ENCODE results near the gene ABCA13. TPM values are rescaled to one million over a fixed set of nuclear protein-coding genes. Genes with fewer than 3 reads are reported as not detected.
"Not testable (repeated sequence)": the region's sequence is repeated elsewhere in the genome, so short reads cannot be mapped to it uniquely, and the experiment has no call there.

ABCA13 gene
- total RNA-seq, 3 donors from 2014 or later: 0.43 to 1.6 (median 1.1) TPM

DNA sequence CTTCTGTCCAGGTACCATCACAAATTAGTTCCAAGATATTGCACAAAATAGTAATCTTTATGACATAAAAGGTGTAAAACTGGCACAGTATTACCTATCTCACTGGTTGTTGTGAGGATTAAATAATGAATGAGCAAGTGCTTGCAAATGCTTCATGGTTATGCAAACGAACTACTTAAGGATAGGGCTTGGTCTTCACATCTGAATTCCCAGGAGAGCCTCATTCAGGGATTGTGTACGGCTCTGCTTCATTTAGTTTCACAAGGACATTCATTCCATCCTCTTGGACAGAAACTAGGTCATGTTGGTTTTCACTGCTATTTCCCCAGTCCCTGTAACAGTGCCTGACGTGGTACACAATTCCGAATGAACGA is 12.1 kb downstream of the ABCA13 start:
- ATAC-seq (no peak), DNase-seq (no peak)
- Histone ChIP-seq H3K4me3 (no peak overlapping the region), H3K9me3 (no peaks in the 10 kb centered on the region), H3K36me3 (ENCODE audit: low read depth) (no peaks in the 10 kb centered on the region), H3K4me1 (ENCODE audit: low read depth) (no peaks in the 10 kb centered on the region)
- TF ChIP-seq, protein P1, sequence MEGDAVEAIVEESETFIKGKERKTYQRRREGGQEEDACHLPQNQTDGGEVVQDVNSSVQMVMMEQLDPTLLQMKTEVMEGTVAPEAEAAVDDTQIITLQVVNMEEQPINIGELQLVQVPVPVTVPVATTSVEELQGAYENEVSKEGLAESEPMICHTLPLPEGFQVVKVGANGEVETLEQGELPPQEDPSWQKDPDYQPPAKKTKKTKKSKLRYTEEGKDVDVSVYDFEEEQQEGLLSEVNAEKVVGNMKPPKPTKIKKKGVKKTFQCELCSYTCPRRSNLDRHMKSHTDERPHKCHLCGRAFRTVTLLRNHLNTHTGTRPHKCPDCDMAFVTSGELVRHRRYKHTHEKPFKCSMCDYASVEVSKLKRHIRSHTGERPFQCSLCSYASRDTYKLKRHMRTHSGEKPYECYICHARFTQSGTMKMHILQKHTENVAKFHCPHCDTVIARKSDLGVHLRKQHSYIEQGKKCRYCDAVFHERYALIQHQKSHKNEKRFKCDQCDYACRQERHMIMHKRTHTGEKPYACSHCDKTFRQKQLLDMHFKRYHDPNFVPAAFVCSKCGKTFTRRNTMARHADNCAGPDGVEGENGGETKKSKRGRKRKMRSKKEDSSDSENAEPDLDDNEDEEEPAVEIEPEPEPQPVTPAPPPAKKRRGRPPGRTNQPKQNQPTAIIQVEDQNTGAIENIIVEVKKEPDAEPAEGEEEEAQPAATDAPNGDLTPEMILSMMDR (IDR thresholded peaks at IDR 0.05): no peak
- intact Hi-C loops (cut with DNase I, micrococcal nuclease): no loop called here

- intact Hi-C loops (cut with DNase I, micrococcal nuclease): no loop called here
- ATAC-seq (no peak), DNase-seq (no peak)
- H3K4me3 ChIP-seq: no peak overlapping the region
- H3K9me3 ChIP-seq: no peaks in the 10 kb centered on the region
- no peaks in the 10 kb centered on the region for H3K4me1 ChIP-seq (ENCODE audit: low read depth)
- H3K36me3 ChIP-seq (ENCODE audit: low read depth): no peaks in the 10 kb centered on the region
- TF ChIP-seq, protein P1 (IDR thresholded peaks at IDR 0.05): no peak
Measured at GRCh38 chr7:48183965-48184364, 12.7 kb downstream of the ABCA13 start.

- Histone ChIP-seq H3K9me3 (no peaks in the 10 kb centered on the region), H3K36me3 (ENCODE audit: low read depth) (no peaks in the 10 kb centered on the region), H3K4me1 (ENCODE audit: low read depth) (no peaks in the 10 kb centered on the region), H3K4me3 (no peak overlapping the region)
- intact Hi-C loops (cut with DNase I, micrococcal nuclease): no loop called here
- no peak for ATAC-seq
- DNase-seq: no peak
- TF ChIP-seq, protein P1 (IDR thresholded peaks at IDR 0.05): no peak
Measured at GRCh38 chr7:48188776-48189520, 17.7 kb downstream of the ABCA13 start.

- no peaks in the 10 kb centered on the region for H3K36me3 ChIP-seq (ENCODE audit: low read depth)
- TF ChIP-seq, protein P1 (IDR thresholded peaks at IDR 0.05): no peak
- no peaks in the 10 kb centered on the region for H3K9me3 ChIP-seq
- no peaks in the 10 kb centered on the region for H3K4me1 ChIP-seq (ENCODE audit: low read depth)
- DNase-seq (no peak), ATAC-seq (no peak)
- intact Hi-C loops (cut with DNase I, micrococcal nuclease): no loop called here
- no peak overlapping the region for H3K4me3 ChIP-seq
Measured at GRCh38 chr7:48192996-48193395, 21.7 kb downstream of the ABCA13 start.

DNA sequence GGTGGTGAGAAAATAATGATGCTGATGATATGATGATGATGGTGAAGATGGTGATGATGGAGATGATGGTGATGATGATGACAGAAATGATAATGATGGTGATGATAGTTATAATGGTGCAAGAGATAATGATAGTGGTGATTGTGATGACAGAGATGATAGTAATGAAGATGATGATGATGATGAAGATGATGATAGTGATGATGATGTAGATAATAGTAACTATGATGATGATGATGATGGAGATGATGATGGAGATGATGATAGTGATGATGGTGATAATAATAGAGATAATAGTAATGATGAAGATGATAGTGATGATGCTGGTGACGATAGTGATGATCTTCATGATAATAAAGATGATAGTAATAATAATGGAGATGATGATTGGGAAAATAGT is 22.2 kb downstream of the ABCA13 start:
- Histone ChIP-seq H3K36me3 (ENCODE audit: low read depth) (no peaks in the 10 kb centered on the region), H3K9me3 (no peaks in the 10 kb centered on the region), H3K4me1 (ENCODE audit: low read depth) (no peaks in the 10 kb centered on the region), H3K4me3 (no peak overlapping the region)
- TF ChIP-seq, protein P1 (IDR thresholded peaks at IDR 0.05): no peak
- DNase-seq: no peak
- intact Hi-C loops (cut with DNase I, micrococcal nuclease): no loop called here
- no peak for ATAC-seq

DNA sequence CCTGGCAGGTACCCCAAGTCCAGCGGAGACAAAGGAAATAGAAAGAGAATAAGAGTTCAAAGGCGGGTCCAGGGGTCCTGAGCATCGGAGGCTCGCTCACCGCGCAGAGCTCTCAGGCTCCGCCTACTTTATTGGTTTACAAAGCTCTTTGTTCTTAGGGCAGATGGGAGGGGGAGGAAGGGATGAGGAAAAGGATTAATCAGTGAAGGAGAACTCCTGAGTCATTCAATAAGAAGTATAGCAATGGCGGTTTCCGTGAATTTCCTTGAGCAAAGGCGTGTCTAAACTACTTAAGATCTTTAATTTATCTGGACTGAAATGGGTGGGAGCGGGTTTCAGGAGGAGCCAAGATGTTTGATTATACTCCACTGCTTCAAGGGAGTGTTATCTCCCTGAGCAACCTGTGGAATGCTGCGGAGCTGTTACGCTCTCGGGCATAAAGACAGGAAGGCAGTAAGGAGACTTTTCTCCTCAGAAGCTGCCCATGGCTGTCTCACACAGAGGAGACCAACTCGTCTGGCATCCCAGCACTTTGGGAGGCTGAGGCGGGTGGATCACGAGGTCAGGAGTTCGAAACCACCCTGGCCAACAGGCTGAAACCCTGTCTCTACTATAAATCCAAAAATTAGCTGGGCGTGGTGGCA is 29.8 kb downstream of the ABCA13 start:
- peak; percentile 73 for ATAC-seq

DNA sequence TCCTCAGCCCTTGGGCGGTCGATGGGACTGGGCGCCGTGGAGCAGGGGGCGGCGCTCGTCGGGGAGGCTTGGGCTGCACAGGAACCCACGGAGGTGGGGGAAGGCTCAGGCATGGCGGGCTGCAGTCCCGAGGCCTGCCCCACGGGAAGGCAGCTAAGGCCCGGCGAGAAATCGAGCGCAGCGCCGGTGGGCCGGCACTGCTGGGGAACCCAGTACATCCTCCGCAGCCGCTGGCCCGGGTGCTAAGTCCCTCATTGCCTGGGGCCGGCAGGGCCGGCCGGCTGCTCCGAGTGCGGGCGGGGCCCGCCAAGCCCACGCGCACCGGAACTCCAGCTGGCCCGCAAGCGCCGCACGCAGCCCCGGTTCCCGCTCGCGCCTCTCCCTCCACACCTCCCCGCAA is 31.7 kb downstream of the ABCA13 start:
- H3K4me1 ChIP-seq (ENCODE audit: low read depth); ATAC-seq; H3K4me3 ChIP-seq; DNase-seq; H3K9me3 ChIP-seq; intact Hi-C loops (cut with DNase I, micrococcal nuclease); H3K36me3 ChIP-seq (ENCODE audit: low read depth): not testable (repeated sequence)

More for the DNA sequence above, 29.8 kb downstream of the ABCA13 start:
- H3K9me3 ChIP-seq; H3K4me1 ChIP-seq (ENCODE audit: low read depth); H3K36me3 ChIP-seq (ENCODE audit: low read depth); intact Hi-C loops (cut with DNase I, micrococcal nuclease); H3K4me3 ChIP-seq: not testable (repeated sequence)
- DNase-seq: peak in 2 of 3 donors; percentile 18 to 39
